Stromal cell of bone marrow (primary cell): ENCODE measurements around the gene PYY.
"Not testable (repeated sequence)": the region's sequence is repeated elsewhere in the genome, so short reads cannot be mapped to it uniquely, and the experiment has no call there.

Experiments
- DNase-seq: peaks from one replicate; pipeline ENCODE4 v3.0.0-alpha.2; 2012; ENCODE audit warnings: low read depth

Gene PYY

DNA sequence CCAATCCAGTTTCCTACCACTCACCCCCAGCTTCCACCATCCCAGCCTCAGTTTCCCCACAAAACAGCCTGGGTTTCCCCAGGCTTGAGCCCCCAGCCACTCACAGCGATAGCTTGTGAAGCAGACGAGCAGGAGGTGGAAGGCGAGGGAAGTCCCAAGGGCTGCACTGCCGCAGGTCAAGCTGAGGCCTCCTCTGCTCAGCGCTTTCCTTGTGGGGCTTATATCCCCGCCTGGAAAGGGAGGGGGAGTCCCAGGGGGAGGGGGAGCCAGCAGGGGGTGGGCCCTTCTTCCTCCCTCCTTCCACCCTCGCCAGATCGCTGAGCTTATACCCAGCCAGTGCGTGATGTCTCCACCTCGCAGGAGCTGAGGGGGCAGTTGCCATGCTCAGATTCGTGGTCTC, at the start of gene PYY:
Gene PYY, minus strand, starts transcription at position 195 of the 400 bp plus-strand sequence. CDS start 457 bp downstream, outside the sequence.
- no peak for DNase-seq

DNA sequence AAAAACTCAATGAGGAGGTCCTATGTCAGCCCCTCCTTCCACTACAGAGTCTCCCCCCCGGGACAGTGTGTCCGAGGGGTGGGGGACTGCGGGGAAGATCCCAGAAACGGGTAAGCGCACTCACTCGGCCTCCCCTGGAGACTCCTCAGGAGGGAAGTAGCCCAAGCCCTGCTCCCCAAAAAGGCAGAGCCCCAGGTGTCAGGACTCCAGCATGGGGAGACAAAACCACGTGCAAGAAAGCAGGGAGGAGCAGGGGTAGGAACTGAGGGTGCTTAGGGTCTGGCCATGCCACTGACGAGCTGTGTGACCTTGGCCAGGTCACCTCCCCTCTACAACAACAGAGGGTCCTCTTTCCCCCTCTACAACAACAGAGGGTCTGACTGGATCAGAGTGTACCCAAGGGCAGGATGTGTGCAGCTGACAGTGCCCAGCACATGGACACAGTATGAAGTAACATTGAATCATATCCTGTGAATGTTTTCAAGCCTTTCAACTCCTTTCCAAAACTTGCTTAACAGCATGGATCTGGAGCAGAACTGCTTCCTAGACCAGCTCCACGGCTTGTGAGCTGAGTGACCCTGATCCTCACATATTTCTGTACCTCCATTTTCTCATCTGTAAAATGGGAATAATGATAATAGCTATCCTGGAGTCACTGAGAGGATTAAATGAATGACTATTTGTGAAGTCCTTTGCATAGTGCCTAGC, 48.6 kb upstream of the PYY start:
- DNase-seq, result peak; percentile 76

DNA sequence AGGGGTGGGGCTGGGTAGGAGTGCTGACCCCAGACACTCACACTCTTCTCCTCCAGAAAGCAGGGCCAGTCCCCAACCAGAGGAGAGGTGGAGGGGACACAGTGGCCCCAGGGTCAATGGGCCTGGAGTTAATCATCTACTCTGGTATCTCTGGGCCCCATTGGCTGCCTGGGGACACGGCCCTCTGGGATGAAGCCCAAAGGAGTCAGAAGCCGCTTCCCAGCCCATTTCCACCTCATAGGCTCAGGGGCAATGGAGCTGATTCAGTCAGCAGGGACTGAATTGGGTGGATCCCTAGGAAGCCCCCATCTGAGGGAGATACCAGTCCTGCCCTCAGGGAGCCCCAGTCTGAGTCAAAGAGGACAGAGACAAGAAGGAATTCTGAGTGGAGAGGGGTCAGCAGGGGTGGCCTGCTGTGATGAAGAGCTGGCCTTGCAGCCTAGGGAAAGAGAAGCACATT, 47.8 kb upstream of the PYY start:
- DNase-seq, result no peak

DNA sequence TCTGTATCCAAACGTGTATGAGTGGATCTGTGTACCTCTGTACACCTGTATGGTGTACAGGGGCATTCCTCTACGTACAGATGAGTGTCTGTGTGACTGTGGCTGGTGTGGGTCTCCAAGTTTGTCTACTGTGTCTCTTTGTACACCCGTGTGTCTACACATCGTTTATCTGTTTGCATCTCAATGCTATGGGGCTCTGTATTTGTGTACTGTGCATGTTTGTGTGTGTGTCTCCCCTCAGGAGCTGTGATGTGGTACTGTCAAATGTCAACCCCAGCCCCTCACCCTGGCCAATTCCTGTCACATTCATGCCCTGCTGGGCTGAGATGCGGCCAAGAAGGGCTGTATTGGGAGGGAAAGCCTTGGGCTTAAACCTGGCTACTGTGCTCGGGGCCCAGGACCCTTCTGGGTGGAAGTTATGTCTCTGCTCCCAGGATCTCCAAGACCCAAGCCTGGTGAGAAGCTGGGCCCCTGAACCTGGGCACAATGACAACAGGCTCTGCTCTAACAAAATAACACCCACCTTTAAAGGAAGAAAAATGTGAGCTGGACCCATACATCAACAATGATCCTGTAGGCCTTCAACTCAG, 47.2 kb upstream of the PYY start:
- DNase-seq, result no peak

DNA sequence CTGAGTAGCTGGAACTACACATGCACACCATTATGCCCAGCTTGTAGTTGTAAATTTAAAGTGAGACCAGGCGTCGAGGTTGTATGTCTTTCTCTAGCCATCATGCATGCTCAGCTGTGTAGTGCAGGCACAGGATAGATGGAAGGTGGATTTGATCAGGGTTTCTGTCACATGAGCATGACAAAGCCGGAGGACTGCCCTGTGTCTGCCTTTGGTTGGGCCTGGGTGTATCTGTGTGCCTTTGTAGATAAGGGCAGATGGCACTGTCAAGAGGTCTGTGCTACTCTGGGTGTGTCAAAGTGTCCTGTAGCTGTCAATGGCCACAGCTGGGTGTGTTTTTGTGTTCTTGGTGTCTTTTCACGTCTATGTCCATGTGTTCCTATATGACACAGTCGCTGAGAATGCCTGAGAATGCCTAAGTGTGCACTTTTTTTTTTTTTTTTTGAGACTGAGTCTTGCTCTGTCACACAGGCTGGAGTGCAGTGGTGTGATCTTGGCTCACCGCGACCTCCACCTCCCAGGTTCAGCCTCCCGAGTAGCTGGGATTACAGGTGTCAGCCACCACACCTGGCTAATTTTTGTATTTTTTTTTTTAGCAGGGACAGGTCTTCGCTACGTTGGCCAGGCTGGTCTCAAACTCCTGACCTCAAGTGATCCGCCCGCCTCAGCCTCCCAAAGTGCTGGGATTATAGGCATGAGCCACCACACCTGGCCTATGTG, 46.6 kb upstream of the PYY start:
- no peak for DNase-seq

DNA sequence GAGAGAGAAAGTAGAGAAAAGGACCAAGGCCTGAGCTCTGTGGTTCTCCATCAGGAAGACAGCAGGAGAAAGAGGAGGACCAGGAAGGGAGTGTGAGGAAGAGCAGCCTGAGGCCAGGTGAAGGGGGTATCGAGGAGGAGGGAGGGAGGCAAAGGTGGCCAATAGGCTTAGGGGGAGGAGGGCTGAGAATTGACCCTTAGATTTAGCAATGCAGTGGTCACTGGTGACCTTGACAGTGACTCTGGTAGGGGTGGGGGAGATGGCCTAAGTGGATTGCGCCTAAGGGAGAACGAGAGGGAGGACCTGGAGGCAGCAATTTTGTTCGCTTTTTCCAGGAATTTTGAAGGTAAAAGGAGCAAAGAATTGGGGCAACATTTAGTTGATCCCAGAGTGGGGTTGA, 45.3 kb upstream of the PYY start:
- no peak for DNase-seq

DNA sequence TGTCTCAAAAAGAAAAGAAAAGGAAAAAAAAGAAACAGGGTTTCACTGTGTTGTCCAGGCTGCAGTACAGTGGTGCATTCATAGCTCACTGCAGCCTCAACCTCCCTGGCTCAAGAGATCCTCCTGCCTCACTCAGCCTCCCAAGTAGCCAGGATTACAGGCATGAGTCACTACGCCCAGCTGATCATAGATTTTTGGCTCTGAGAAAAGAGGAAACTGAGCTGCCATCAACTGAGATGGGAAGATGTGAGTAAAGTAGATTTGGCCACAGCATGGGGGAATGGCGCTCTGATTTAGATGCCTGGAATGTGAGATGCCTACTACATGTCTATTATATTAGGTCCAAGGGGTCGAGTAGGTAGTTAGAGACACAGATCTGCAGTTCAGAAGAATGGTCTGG, 44.8 kb upstream of the PYY start:
- DNase-seq, result peak; percentile 58

DNA sequence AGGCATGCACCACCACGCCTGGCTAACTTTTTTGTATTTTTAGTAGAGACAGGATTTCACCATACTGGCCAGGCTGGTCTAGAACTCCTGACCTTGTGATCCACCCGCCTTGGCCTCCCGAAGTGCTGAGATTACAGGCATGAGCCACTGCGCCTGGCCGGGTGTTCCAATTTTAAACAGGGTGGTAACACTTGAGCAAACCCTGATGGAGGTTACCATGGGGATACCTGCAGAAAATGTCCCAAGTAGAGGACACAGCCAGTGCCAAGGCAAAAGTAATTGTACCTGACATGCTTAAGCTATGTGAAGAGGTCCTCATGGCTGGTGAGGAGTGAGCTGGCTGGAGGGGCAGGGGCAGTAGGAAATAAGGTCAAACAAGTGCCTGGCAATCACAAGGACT, 43.4 kb upstream of the PYY start:
- DNase-seq, result not testable (repeated sequence)

DNA sequence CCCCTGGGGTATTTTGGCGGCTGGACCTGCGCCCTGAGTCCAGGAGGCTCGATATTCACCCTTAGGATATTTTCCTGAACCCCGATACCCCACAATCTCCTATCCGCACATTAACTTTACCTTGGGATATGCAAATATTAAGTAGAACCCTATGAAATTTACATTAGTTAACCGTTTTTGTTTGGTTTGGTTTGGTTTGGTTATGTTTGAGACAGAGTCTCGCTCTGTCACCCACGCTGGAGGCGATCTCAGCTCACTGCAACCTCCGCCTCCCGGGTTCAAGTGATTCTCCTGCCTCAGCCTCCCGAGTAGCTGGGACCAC, 41.4 kb upstream of the PYY start:
- no peak for DNase-seq

DNA sequence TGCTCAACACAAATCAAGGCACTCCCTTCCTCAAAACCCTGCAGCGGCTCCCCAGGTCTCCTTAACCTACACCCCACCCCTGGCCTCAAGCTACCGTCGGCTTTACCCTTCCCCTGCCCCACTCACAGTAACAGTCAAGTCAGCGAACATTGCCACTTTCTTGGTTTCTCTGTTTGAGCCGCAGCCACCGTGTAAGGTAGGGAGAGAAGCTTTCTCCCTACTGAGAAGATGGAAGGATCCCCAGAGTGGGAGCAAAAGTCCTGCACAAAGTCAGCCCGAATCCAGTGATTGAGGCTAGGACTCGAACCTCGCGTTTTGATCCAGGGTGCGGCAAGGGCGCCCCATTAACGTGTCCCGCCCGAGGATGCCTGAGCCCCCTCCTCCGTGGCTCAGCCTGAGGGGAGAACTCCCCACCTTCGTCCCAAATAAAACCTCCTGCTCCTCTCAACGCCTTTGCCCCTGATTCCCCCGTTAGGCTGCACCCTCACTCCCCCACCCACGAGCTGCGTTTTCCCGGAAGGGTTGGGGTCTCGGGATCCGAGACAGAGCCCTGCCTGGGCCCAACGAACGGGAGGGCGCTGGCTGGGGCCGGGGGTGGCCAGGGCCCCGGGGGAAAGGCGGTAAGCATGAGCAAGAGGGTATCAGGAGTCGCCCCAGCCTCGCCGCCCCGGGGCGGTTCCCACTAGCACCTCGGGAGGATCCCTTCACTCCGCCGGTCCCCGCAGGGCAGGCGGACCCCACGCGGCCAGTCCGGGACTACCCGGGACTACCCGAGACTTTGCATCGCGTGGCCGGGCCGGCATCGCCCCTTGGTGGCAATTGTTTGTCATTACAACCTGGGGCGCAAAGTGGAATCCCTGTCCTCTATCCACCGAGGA, 40.8 kb upstream of the PYY start:
- DNase-seq, result no peak

DNA sequence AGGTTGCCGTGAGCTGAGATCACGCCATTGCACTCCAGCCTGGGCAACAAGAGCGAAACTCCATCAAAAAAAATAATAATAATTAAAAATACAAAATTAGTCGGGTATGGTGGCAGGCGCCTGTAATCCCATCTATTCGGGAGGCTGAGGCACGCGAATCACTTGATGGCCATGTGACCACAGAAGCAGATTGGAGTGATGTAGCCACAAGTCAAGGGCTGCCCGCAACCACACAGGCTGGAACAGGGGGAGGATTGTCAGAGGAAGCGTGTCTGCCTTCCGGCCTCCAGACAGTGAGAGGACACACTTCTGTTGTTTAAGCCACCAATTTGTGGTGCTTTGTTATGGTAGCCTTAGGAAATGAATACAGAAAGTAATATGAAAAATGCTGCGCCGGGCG, 38.9 kb upstream of the PYY start:
- no peak for DNase-seq

DNA sequence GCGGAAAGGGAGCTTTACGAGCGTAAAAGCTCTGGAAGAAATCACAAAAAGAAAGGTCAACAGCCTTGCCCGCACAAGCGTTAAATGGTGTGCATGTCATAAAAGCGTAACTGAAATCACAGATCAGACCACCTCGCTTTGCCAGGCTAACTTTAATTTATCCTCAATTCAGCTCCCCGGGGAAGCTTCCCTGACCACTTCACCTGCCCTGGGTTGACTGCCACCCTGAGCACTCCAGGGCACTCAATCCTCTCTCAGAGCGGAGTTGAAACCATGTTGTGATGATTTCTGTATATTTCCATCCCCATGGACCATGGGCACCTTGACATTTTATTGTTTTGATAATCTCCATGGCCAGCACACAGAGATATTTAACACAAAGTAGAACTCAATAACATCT, 34.6 kb upstream of the PYY start:
- no peak for DNase-seq

DNA sequence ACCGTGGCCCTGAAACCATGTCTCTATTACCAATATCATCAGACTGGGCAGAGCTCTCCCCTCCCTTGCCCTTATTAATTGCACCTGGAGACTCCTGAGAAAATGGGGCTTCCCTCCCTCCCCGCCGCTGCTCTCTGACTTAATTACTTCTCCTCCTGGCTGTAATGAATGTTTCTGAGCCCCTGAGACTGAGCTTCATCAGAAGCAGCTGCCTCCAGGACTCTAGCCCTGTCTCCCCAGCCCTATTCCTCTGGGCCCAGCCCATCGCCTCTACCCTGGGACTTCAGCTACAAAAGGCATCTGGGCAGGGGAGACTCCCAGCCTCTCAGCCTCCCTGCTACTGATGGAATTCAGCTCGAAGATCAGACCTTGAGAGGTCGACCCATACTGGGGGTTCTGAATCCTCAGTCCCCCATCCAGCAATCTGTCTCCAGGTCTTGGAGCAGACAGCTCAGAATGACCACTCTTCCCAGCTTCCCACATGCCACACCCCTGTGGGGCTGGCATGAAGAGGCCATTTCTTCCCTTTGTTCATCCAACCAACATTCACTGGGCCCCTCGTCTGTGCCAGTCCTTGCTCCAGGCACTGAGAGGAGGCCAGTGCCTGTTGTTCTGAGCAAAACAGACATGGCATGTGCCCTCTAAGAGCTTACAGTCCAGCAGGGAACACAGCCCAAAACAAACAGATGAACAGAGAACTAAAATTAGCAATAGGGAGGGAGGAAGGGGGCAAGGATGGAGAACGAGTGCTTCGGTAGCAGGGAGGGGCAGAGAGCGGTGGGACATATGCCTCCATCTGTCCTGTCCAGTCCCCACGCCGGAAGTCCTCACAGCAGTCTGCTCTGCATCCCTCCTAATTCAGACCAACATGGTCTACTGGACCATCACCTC, 33.6 kb upstream of the PYY start:
- no peak for DNase-seq

DNA sequence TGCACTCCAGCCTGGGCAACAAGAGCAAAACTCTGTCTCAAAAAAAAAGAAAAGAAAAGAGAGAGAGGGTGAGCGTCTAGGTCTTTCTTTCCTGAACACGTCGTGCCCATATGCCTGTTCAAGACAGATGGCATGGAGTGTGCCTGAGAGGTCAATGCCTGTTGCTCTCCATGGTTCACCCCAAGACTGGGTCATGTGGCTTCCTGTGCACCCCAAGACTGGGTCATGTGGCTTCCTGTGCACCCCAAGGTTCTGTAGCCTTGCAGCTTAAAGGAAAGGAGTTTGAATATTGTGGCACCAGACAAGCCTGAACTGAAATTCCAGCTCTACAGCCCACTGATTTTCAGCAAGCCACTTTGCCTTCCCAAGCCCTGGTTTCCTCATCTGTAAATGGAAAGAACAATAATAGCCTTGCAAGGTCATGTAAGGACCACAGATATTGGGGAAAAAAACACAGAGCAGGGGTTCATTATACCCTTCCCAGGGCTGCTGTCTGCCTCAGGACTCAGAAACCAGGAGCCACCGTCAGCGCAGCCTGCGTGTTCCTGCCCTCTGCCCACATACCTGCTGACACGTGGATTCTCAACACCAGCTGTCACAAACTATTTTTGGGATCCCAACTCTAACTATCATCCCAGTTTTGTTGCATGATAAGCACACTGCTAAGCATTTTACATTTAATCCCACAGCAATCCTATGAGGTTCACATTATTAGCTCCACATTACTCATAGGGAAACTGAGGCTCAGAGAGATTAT, 32.7 kb upstream of the PYY start:
- DNase-seq, result no peak

DNA sequence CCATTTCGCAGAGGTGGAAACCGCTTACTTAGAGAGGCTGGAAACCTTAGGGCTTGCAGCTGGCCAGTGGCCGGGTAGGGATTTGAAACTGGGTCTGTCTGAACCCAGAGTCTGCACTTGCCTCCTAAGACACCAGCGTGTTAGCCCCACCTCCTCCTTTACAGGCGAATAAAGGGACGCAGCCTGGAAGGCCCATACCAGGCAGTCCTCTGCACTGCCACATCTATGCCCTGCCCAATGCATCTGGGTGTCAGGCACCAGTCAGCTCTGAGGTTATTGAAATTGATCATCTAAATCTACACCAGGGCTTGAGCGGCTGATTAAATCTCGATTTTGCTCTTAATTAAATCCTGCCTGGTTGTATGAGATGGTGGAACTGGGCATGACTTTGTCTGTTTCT, 30.8 kb upstream of the PYY start:
- no peak for DNase-seq

DNA sequence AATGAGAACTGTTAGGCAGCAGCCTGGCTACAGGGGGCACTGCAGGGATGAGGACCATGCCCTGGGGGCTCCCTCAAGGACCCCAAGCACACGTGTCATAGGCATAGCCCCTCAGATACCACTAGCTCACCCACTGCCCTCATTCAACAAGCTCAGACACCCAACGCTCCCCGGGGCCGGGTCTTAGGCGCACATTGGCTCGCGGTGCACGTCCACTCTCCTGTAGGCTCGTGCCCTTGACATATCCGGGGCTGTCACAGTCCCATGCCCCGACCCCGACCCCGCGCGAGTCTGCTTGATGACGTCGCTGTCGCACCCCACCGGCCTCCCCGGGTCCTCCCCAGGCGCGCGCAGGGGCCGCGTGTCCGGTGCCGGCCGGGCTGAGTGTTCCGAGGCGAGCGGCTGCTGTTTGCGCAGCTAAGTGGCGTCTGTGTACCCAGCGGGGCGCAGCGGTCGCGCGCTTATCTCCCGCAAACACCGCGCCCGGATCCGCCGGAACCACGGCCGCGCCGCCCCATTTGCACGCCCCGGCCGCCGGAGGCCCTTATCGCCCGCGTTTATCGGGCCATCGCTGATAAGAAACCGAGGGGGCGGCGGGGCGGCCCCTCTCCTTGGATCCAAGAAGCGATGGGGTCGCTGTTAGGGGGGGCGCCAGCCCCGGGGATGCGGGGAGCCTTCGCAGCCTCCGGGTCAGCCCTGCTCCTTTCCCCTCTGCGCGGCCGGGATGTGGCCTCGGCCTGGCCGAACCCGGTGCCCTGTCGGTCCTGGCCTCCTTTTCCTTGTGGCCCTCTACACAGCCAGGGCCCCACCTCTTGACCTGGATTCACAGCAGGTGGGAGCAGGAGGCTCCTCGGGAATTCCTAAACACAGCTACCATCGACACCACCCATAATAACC, 30.0 kb upstream of the PYY start:
- DNase-seq, result no peak

DNA sequence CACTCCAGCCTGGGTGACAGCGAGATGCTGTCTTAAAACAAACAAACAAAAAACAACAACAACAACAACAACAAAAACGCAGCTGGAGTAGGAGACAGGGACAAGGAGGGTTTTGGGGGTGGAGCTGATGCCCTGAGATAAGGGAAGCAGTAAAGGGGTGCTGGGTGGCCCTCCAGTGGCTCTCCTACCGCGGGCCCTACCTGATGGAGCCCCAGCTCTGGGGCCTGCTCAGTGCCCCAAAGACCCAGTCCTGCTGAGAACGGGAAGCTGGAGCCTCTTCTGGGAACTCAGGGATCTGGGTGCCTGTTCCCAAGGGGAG, 29.4 kb upstream of the PYY start:
- DNase-seq, result no peak

DNA sequence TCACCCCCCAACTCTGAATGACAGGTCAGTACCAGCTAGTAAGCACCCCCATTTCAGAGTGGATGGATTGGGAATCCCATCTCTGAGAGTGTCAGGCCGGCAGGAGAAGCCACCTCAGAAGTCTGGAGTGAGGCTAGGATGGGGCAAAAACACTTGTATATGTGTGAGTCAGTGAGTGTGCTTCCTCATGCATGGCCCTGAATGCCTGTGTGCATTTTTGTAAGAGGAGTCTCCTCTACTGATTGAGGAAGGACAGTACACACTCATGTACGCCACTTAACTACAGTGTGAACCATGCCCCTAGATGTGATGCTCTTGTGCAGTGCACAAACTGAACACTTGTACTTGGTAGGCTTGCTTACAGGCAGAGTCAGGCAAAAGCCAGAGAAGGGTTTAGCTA, 28.4 kb upstream of the PYY start:
- DNase-seq, result no peak

DNA sequence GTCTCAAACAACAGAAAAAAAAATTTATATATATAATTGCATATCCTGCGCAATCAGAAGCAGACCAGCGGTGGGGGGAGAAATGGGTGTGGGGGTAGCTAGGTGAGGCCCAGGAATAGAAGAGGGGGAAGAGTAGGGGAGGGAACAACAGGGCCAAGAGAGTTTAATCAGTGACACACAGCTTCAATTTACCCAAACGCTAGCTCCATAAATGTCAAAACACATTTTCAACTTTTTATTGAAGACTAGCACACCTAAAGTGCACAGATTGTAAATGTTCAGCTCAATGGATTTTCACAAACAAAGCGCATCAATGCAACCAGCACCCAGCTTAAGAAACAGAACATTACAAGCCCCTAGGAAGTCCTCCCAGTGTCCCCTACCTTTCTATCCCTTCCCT, 25.9 kb upstream of the PYY start:
- no peak for DNase-seq

DNA sequence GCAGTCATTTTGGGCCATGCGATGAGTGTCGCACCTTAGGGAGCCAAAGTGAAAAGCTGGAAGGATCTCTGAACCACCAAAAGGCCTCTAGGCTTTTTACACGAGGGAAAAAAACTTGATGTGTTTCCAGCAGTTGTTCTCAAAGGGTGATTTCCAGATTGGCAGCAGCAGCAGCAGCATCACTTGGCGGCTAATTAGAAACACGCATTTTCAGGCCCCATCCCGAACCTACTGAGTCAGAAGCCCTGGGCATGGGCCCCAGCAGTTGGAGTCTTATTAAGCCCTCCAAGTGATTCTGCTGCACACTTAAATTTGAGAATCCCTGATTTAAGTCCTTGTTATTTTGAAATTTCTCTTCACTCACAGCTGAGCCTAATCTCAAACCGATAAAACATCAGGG, 25.3 kb upstream of the PYY start:
- no peak for DNase-seq
